C4-2B (cell line): ENCODE results near the gene POU2F1.

Source experiments
- H3K27ac ChIP-seq: fragments of 450-650 bp; 2 replicates; pipeline ENCODE4 v1.5.1; 2017
- ZFX ChIP-seq: fragments of 450-650 bp; IDR thresholded peaks from 2 replicates; pipeline ENCODE4 v1.6.1; 2017
- TF ChIP-seq, protein P1 (sequence below): fragments of 450-650 bp; conservative IDR thresholded peaks from 2 replicates; pipeline ENCODE4 v1.5.1; 2017; ENCODE audit warnings: mild to moderate bottlenecking

The POU2F1 gene

DNA sequence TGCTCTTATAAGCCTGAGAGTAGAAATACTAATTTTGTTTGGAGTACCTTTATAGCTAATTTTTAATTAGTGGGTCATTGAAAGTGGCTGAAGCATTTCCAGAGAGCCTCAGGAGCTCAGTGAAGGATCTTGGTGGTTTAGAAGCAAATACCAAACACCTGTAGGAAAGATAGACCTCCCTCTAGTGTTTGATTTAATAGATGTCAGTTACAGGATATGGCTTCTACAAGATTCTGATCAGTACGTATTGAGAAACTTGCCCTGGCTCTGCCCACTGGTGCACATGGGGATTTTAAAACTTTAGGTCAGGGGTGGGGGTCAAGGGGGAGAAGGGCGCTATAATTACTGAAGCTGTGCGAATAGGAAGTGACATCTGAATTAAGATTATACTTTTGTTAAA, 122.2 kb downstream of the POU2F1 start:
- no peak overlapping the region for H3K27ac ChIP-seq
- TF ChIP-seq, protein P1, sequence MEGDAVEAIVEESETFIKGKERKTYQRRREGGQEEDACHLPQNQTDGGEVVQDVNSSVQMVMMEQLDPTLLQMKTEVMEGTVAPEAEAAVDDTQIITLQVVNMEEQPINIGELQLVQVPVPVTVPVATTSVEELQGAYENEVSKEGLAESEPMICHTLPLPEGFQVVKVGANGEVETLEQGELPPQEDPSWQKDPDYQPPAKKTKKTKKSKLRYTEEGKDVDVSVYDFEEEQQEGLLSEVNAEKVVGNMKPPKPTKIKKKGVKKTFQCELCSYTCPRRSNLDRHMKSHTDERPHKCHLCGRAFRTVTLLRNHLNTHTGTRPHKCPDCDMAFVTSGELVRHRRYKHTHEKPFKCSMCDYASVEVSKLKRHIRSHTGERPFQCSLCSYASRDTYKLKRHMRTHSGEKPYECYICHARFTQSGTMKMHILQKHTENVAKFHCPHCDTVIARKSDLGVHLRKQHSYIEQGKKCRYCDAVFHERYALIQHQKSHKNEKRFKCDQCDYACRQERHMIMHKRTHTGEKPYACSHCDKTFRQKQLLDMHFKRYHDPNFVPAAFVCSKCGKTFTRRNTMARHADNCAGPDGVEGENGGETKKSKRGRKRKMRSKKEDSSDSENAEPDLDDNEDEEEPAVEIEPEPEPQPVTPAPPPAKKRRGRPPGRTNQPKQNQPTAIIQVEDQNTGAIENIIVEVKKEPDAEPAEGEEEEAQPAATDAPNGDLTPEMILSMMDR, result peak; percentile 52
- no peak for TF ChIP-seq ZFX

DNA sequence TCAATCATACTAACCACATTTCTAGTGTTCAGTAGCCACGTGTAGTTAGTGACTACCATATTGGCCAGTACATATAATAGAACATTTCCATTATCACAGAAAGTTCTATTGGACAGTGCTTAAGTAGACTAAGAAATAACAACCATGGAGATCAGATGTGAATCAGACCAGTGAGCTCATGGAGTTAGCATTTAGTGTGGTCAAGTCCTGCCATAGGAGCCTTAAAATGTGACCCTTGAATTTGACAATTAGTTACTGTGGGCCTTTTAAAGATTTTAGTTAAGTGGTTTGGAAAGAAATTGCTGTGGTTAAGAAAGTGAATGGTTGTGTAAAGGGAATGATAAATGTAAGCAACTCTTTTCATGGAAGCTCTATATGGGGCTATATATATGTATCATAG, 123.4 kb downstream of the POU2F1 start:
- no peak for TF ChIP-seq ZFX
- TF ChIP-seq, protein P1, result no peak
- H3K27ac ChIP-seq, result no peak overlapping the region

DNA sequence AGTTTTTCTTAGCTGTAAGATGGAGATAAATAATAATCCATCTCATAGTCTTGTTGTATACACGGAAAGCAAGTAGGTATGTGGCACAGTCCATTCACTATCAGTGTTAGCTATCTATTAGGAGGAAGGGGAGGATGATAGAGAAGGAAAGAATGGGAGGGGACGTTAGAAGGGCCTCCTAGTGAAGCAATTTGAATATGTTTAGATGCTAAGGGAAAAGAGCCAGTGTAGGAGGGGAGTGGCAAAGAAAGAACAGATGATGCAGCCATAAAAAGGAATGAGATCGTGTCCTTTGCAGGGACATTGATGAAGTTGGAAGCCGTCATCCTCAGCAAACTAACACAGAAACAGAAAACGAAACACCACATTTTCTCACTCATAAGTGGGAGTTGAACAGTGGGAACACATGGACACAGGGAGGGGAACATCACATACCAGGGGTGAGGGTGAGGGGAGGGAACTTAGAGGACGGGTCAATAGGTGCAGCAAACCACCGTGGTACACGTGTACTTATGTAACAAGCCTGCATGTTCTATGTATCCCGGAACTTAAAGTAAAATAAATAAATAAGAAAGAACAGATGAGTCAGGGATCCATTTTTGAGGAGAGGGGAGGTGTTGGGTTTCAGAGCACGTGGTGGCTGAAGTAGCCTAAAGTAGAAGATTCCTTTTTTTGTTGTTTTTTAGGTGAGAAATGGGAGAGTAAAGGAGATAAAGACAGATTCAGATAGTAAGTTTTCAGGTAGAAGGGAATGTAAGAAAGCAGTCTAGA, 124.1 kb downstream of the POU2F1 start:
- peak overlapping the region; percentile 71; the same call in 1 of the 2 replicates for H3K27ac ChIP-seq
- TF ChIP-seq, protein P1, result no peak
- TF ChIP-seq ZFX, result no peak

DNA sequence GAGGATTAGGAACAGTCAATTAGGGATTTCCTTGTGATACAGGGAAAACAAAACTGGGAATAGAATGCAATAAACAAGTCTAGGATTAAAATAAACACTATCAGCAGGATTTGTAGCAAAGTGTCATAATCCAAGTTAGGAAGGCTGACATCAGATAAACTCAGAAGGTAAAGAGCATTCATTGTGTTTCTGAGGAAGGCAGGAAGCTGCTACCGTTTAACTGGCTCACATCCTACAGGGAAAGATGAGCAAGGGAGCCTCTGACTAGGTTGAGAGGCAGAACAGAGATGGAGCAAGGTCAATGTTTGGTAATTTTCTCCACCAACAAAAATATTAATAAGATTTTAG, 124.7 kb downstream of the POU2F1 start:
- TF ChIP-seq, protein P1, result no peak
- no peak for TF ChIP-seq ZFX

DNA sequence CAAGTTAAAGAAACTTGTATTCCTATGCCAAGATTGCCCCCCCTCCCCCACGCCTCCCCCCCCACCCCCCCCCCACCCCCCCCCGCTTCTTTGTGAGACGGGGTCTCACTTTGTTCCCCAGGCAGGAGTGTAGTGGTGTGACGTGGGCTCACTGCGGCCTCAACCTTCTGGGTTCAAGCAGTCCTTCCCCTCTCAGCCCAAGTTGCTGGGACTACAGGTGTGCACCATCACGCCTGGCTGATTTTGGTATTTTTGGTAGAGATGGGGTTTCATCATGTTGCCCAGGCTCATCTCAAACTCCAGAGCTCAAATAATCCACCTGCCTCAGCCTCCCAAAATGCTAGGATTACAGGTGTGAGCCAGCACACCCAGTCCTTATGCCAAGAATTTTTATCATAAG, 136.6 kb downstream of the POU2F1 start:
- TF ChIP-seq, protein P1, result no peak
- TF ChIP-seq ZFX, result no peak
- no peak overlapping the region for H3K27ac ChIP-seq

More for the DNA sequence above, 124.7 kb downstream of the POU2F1 start:
- peak overlapping the region; percentile 71; the same call in 1 of the 2 replicates for H3K27ac ChIP-seq

DNA sequence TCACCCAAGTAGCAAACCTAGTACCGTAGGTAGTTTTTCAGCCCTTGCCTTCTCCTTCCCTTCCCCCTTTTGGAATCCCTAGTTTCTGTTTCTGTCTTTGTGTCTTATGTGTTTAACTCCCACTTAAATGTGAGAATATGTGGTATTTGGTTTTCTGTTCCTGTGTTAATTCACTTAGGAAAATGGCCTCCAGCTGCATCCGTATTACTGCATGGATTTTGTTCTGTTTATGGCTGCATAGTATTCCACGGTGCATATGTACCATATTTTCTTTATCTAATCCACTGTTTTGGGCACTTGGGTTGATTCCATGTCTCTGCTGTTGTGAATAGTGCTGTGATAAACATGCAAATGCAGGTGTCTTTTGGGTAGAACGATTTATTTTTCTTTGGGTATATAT, 138.6 kb downstream of the POU2F1 start:
- H3K27ac ChIP-seq, result no peak overlapping the region

DNA sequence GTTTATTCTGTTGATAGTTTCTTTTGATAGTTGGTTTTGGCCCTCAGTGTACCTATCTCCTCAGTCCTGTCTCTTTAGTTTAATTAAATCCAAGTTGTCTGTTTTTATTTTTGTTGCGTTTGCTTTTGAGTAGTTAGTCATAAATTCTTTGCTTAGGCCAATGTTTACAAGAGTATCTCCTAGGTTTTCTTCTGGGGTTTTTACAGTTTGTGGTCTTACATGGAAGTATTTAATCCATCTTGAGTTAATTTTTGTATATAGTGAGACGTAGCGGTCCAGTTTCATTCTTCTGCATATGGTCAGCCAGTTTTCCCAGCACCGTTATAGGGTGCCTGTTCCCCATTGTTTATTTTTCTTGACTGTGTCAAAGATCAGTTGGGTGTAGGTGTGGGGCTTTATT, 139.4 kb downstream of the POU2F1 start:
- TF ChIP-seq, protein P1, result no peak
- no peak for TF ChIP-seq ZFX
- H3K27ac ChIP-seq, result no peak overlapping the region

More for the DNA sequence above, 138.6 kb downstream of the POU2F1 start:
- TF ChIP-seq, protein P1, result no peak
- TF ChIP-seq ZFX, result no peak
